Trophoblast cell (in vitro differentiated cells and primary cell): Measurements from ENCODE around the gene CHST15.

Source experiments
- DNase-seq, 2 donors: peaks; one replicate each; pipeline ENCODE4 v3.0.0-alpha.2; 2016
- H2AFZ ChIP-seq: 2 replicates; pipeline ENCODE4 v1.6.1; 2013; ENCODE audit warnings: low read length, moderate library complexity, mild to moderate bottlenecking; ENCODE audit not compliant: insufficient read depth, poor library complexity
- H2AK5ac ChIP-seq: 2 replicates; pipeline ENCODE4 v1.6.1; 2013; ENCODE audit warnings: mild to moderate bottlenecking, low read length
- H2BK120ac ChIP-seq: 2 replicates; pipeline ENCODE4 v1.6.1; 2013; ENCODE audit warnings: low read length, mild to moderate bottlenecking, moderate library complexity; ENCODE audit not compliant: insufficient read depth, poor library complexity
- H2BK12ac ChIP-seq: 2 replicates; pipeline ENCODE4 v1.6.1; 2013; ENCODE audit warnings: mild to moderate bottlenecking, low read length, moderate library complexity
- H2BK5ac ChIP-seq: 2 replicates; pipeline ENCODE4 v1.6.1; 2013; ENCODE audit warnings: low read length, low read depth, moderate library complexity, mild to moderate bottlenecking; ENCODE audit not compliant: poor library complexity
- H3K14ac ChIP-seq: 2 replicates; pipeline ENCODE4 v1.6.1; 2013; ENCODE audit warnings: mild to moderate bottlenecking, low read length
- H3K18ac ChIP-seq: 2 replicates; pipeline ENCODE4 v1.6.1; 2013; ENCODE audit warnings: mild to moderate bottlenecking, low read length
- H3K23ac ChIP-seq: 2 replicates; pipeline ENCODE4 v1.6.1; 2013; ENCODE audit warnings: low read length
- H3K27ac ChIP-seq: 2 replicates; pipeline ENCODE4 v1.5.1; 2013; ENCODE audit warnings: low read depth, mild to moderate bottlenecking, inconsistent platforms, low read length, moderate library complexity
- H3K27me3 ChIP-seq: 2 replicates; pipeline ENCODE4 v1.6.1; 2013; ENCODE audit warnings: inconsistent platforms, mild to moderate bottlenecking, low read length, moderate library complexity; ENCODE audit not compliant: insufficient read depth
- H3K36me3 ChIP-seq, 2 experiments: 1 replicate in 1 of 2; 2 replicates in 1 of 2; pipeline ENCODE4 v1.6.1; 2013; ENCODE audit warnings: low read length in 2 of 2, mild to moderate bottlenecking in 2 of 2, moderate library complexity in 1 of 2; ENCODE audit not compliant: insufficient read depth in 2 of 2, control insufficient read depth in 1 of 2
- H3K4ac ChIP-seq: 2 replicates; pipeline ENCODE4 v1.6.1; 2013; ENCODE audit warnings: low read depth, mild to moderate bottlenecking, low read length, moderate library complexity
- H3K4me1 ChIP-seq, 2 experiments: 1 replicate in 1 of 2; 2 replicates in 1 of 2; pipeline ENCODE4 v1.6.1; 2013; ENCODE audit warnings: low read length in 2 of 2, mild to moderate bottlenecking in 2 of 2, moderate library complexity in 1 of 2; ENCODE audit not compliant: insufficient read depth in 2 of 2, control insufficient read depth in 1 of 2
- H3K4me2 ChIP-seq: 2 replicates; pipeline ENCODE4 v1.6.1; 2013; ENCODE audit warnings: inconsistent platforms, mild to moderate bottlenecking, low read length, moderate library complexity
- H3K4me3 ChIP-seq: 2 replicates; pipeline ENCODE4 v1.5.1; 2013; ENCODE audit warnings: mild to moderate bottlenecking, low read depth, low read length, inconsistent platforms
- H3K79me1 ChIP-seq: one replicate; pipeline ENCODE4 v1.6.1; 2013; ENCODE audit warnings: low read length
- H3K79me2 ChIP-seq: 2 replicates; pipeline ENCODE4 v1.6.1; 2013; ENCODE audit warnings: low read length, mild to moderate bottlenecking; ENCODE audit not compliant: control insufficient read depth, insufficient read depth, poor library complexity
- H3K9ac ChIP-seq: 2 replicates; pipeline ENCODE4 v1.6.1; 2013; ENCODE audit warnings: mild to moderate bottlenecking, low read length
- H3K9me3 ChIP-seq: 2 replicates; pipeline ENCODE4 v1.6.1; 2013; ENCODE audit warnings: low read depth, mild to moderate bottlenecking, control low read depth, inconsistent platforms, low read length; ENCODE audit not compliant: insufficient read depth
- H4K12ac ChIP-seq: 2 replicates; pipeline ENCODE4 v1.6.1; 2013; ENCODE audit warnings: low read depth, mild to moderate bottlenecking, low read length, moderate library complexity
- H4K8ac ChIP-seq: 2 replicates; pipeline ENCODE4 v1.6.1; 2013; ENCODE audit warnings: low read depth, mild to moderate bottlenecking, low read length, moderate library complexity
- H4K91ac ChIP-seq: one replicate; pipeline ENCODE4 v1.6.1; 2013; ENCODE audit warnings: low read depth, mild to moderate bottlenecking, low read length, moderate library complexity
- WGBS: extraction: QIAGEN DNeasy Blood & Tissue Kit; methylation state at CpG from one replicate; pipeline ENCODE4 v1.1.7; 2013; ENCODE audit warnings: missing lambda C conversion rate; ENCODE audit not compliant: insufficient read length, insufficient coverage; ENCODE audit errors: extremely low coverage; 5-methylcytosine and 5-hydroxymethylcytosine counted together

The CHST15 gene

GRCh38 chr10:124048371-124049290, 44.8 kb downstream of the CHST15 start:
- Histone ChIP-seq H3K14ac (no peak overlapping the region), H4K91ac (no peak overlapping the region), H2BK5ac (no peak overlapping the region), H3K27ac (no peak overlapping the region), H3K4me2 (no peak overlapping the region), H4K12ac (no peak overlapping the region), H3K4ac (no peak overlapping the region), H3K4me1 (peaks cover 6 to 7% of the 10 kb centered on the region in 2 experiments), H2BK120ac (no peak overlapping the region), H3K4me3 (no peak overlapping the region), H4K8ac (no peak overlapping the region), H3K36me3 (no peaks in the 10 kb centered on the region), H2BK12ac (no peak overlapping the region), H2AK5ac (no peak overlapping the region), H3K23ac (no peak overlapping the region), H3K9me3 (no peaks in the 10 kb centered on the region), H3K79me2 (no peaks in the 10 kb centered on the region), H3K18ac (no peak overlapping the region), H2AFZ (no peak overlapping the region), H3K27me3 (no peaks in the 10 kb centered on the region), H3K9ac (no peak overlapping the region), H3K79me1 (no peaks in the 10 kb centered on the region)
- WGBS = no CpG with 5 or more reads among the region's 19 CpGs
- no peak for DNase-seq

DNA sequence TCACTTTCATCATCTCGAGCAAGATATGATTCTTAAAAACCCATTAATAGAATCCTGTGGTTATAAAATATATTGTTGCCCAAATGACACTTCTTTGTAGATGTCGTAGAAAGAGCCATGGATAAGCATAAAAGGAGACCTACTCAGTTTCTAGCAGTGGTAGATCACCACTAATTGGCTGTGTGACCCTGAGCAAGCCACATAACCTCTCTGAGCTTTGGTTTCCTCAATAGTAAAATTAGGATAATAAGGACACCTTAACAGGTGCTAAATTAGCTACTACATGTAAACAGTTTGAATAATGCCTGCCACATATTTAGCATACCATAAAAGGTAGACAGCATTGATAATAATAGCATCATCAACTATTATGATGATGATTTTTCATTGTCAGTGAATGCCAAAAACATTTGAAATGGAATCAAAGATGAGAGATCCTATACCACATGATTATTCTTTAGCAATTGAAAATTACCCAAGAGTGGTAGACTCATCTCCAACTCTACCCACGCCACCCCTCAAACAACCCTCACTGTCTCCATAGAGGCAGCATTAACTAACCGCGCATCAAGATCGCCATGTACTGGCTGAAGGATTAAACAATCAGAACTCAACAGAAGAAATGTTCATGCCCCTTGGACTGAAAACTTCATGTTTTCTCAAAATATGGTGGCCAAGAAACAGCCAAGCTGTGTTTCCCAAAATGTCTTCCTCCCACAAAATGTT, 45.8 kb downstream of the CHST15 start:
- Histone ChIP-seq H3K23ac (no peak overlapping the region), H3K14ac (no peak overlapping the region), H3K9ac (no peak overlapping the region), H2AFZ (no peak overlapping the region), H2BK12ac (no peak overlapping the region), H4K91ac (no peak overlapping the region), H2BK120ac (no peak overlapping the region), H3K4me2 (no peak overlapping the region), H3K27ac (no peak overlapping the region), H4K12ac (no peak overlapping the region), H3K4ac (no peak overlapping the region), H3K4me1 (peaks cover 6 to 7% of the 10 kb centered on the region in 2 experiments), H2BK5ac (no peak overlapping the region), H3K79me2 (no peaks in the 10 kb centered on the region), H4K8ac (no peak overlapping the region), H3K18ac (no peak overlapping the region), H3K9me3 (no peaks in the 10 kb centered on the region), H3K27me3 (no peaks in the 10 kb centered on the region), H2AK5ac (no peak overlapping the region), H3K79me1 (no peaks in the 10 kb centered on the region), H3K36me3 (no peaks in the 10 kb centered on the region), H3K4me3 (no peak overlapping the region)
- no peak for DNase-seq
- no CpG with 5 or more reads among the region's 6 CpGs for WGBS

GRCh38 chr10:124045801-124046355, 47.5 kb downstream of the CHST15 start:
- no peak overlapping the region for H4K8ac ChIP-seq
- no peak overlapping the region for H3K27ac ChIP-seq
- no peak overlapping the region for H3K23ac ChIP-seq
- H2AK5ac ChIP-seq = no peak overlapping the region
- H3K9me3 ChIP-seq = no peaks in the 10 kb centered on the region
- H3K18ac ChIP-seq = no peak overlapping the region
- H3K9ac ChIP-seq = no peak overlapping the region
- no peak overlapping the region for H4K12ac ChIP-seq
- H3K4me2 ChIP-seq = no peak overlapping the region
- no peak overlapping the region for H3K4me3 ChIP-seq
- no peak overlapping the region for H2BK120ac ChIP-seq
- H3K4me1 ChIP-seq = peaks cover 6 to 7% of the 10 kb centered on the region in 2 experiments
- no peaks in the 10 kb centered on the region for H3K79me1 ChIP-seq
- H2BK12ac ChIP-seq = no peak overlapping the region
- H2BK5ac ChIP-seq = no peak overlapping the region
- H3K27me3 ChIP-seq = no peaks in the 10 kb centered on the region
- H2AFZ ChIP-seq = no peak overlapping the region
- no peak for DNase-seq
- H3K36me3 ChIP-seq = no peaks in the 10 kb centered on the region
- H3K4ac ChIP-seq = no peak overlapping the region
- H3K79me2 ChIP-seq = no peaks in the 10 kb centered on the region
- no peak overlapping the region for H4K91ac ChIP-seq
- no CpG with 5 or more reads among the region's 18 CpGs for WGBS
- no peak overlapping the region for H3K14ac ChIP-seq

GRCh38 chr10:124045276-124045675, 48.1 kb downstream of the CHST15 start:
- H3K4me2 ChIP-seq = no peak overlapping the region
- H3K9me3 ChIP-seq = no peaks in the 10 kb centered on the region
- no CpG with 5 or more reads among the region's 6 CpGs for WGBS
- H3K14ac ChIP-seq = no peak overlapping the region
- H4K91ac ChIP-seq = no peak overlapping the region
- no peak overlapping the region for H2AK5ac ChIP-seq
- no peak for DNase-seq
- no peak overlapping the region for H2BK120ac ChIP-seq
- H2AFZ ChIP-seq = no peak overlapping the region
- no peaks in the 10 kb centered on the region for H3K79me1 ChIP-seq
- H3K27ac ChIP-seq = no peak overlapping the region
- no peak overlapping the region for H3K18ac ChIP-seq
- no peaks in the 10 kb centered on the region for H3K36me3 ChIP-seq
- H3K27me3 ChIP-seq = no peaks in the 10 kb centered on the region
- no peak overlapping the region for H3K4ac ChIP-seq
- H4K12ac ChIP-seq = no peak overlapping the region
- H4K8ac ChIP-seq = no peak overlapping the region
- H2BK5ac ChIP-seq = no peak overlapping the region
- peaks cover 4 to 6% of the 10 kb centered on the region in 2 experiments for H3K4me1 ChIP-seq
- no peaks in the 10 kb centered on the region for H3K79me2 ChIP-seq
- H3K4me3 ChIP-seq = no peak overlapping the region
- no peak overlapping the region for H3K23ac ChIP-seq
- H2BK12ac ChIP-seq = no peak overlapping the region
- no peak overlapping the region for H3K9ac ChIP-seq
